Measurements from ENCODE around the gene LRMDA. TPM values are rescaled to one million over a fixed set of nuclear protein-coding genes. Genes with fewer than 3 reads are reported as not detected.

Gene LRMDA
- total RNA-seq, 2 experiments from 2014 or later: not detected

- POLR2A ChIA-PET: no interaction called here
- intact Hi-C loops (cut with micrococcal nuclease; ENCODE audit: unreplicated experiment): no loop called here
- no peaks in the 10 kb centered on the region for H4K20me1 ChIP-seq (ENCODE audit: insufficient read depth, low read length)
- H3K4me3 ChIP-seq (ENCODE audit: low read depth, low read length, poor library complexity, severe bottlenecking): no peak overlapping the region
- H3K27ac ChIP-seq (ENCODE audit: low read depth, low read length, poor library complexity, severe bottlenecking): no peak overlapping the region
- BruUV-seq (replicated peaks): no TSS peak
- CTCF ChIA-PET (ENCODE audit: unreplicated experiment): no interaction called here
- H3K36me3 ChIP-seq (ENCODE audit: insufficient read depth, low read length): no peaks in the 10 kb centered on the region
- no peaks in the 10 kb centered on the region for H3K9me3 ChIP-seq (ENCODE audit: low read length)
- H3K4me2 ChIP-seq (ENCODE audit: low read length): no peak overlapping the region
- H3K9me2 ChIP-seq (ENCODE audit: insufficient read depth, low read length): no peaks in the 10 kb centered on the region
- TF ChIP-seq EZH2phosphoT487 (IDR thresholded peaks at IDR 0.05; ENCODE audit: borderline replicate concordance, low read depth, low read length): no peak
- no peak for TF ChIP-seq CTCF (conservative IDR thresholded peaks at IDR 0.05; ENCODE audit: low read length)
- no peaks in the 10 kb centered on the region for H3K79me2 ChIP-seq (ENCODE audit: insufficient read depth, low read depth, low read length)
- no peak for DNase-seq (ENCODE audit: low spot score)
- H3K4me1 ChIP-seq (ENCODE audit: insufficient read depth, low read length, poor library complexity, severe bottlenecking): no peaks in the 10 kb centered on the region
- H2AFZ ChIP-seq (ENCODE audit: low read length): no peak overlapping the region
Measured at GRCh38 chr10:75751232-75751631, 319.8 kb downstream of the LRMDA start.

GRCh38 chr10:75753621-75754020, 322.2 kb downstream of the LRMDA start:
- POLR2A ChIA-PET: no interaction called here
- no peak overlapping the region for H3K4me2 ChIP-seq (ENCODE audit: low read length)

More at GRCh38 chr10:75753621-75754020, 322.2 kb downstream of the LRMDA start:
- Histone ChIP-seq H3K9me3 (ENCODE audit: low read length) (no peaks in the 10 kb centered on the region), H3K27ac (ENCODE audit: low read depth, low read length, poor library complexity, severe bottlenecking) (no peak overlapping the region), H3K36me3 (ENCODE audit: insufficient read depth, low read length) (no peaks in the 10 kb centered on the region), H3K9me2 (ENCODE audit: insufficient read depth, low read length) (no peaks in the 10 kb centered on the region), H3K4me1 (ENCODE audit: insufficient read depth, low read length, poor library complexity, severe bottlenecking) (no peaks in the 10 kb centered on the region), H4K20me1 (ENCODE audit: insufficient read depth, low read length) (no peaks in the 10 kb centered on the region), H3K79me2 (ENCODE audit: insufficient read depth, low read depth, low read length) (no peaks in the 10 kb centered on the region), H3K4me3 (ENCODE audit: low read depth, low read length, poor library complexity, severe bottlenecking) (no peak overlapping the region), H2AFZ (ENCODE audit: low read length) (no peak overlapping the region)
- no peak for DNase-seq (ENCODE audit: low spot score)
- TF ChIP-seq EZH2phosphoT487 (IDR thresholded peaks at IDR 0.05; ENCODE audit: borderline replicate concordance, low read depth, low read length): no peak
- no peak for TF ChIP-seq CTCF (conservative IDR thresholded peaks at IDR 0.05; ENCODE audit: low read length)
- CTCF ChIA-PET (ENCODE audit: unreplicated experiment): no interaction called here
- BruUV-seq (replicated peaks): no TSS peak
- intact Hi-C loops (cut with micrococcal nuclease; ENCODE audit: unreplicated experiment): no loop called here

Measured in OCI-LY7 (cell line).